OCI-LY7 (cell line): ENCODE results near the gene CIB2. TPM values are rescaled to one million over a fixed set of nuclear protein-coding genes. Genes with fewer than 3 reads are reported as not detected.

ENCODE experiments used
- BruUV-seq: library from RNA; stranded (reverse); fragments of 400-500 nt; replicated peaks from 2 replicates; lab custom pipeline; 2021; lab: Mats Ljungman, UMichigan
- CTCF ChIA-PET: fragments of 300-600 bp; sonication (Branson Sonifier 250); formaldehyde crosslinking; loops from one replicate; lab custom pipeline; 2022; ENCODE audit warnings: antibody characterized with exemption; ENCODE audit not compliant: unreplicated experiment; lab: Charles Lee
- POLR2A ChIA-PET: fragments of 300-600 bp; sonication (Branson Sonifier 250); formaldehyde crosslinking; loops from one replicate; lab custom pipeline; 2022; ENCODE audit warnings: antibody characterized with exemption; lab: Charles Lee
- DNase-seq: peaks from one replicate; pipeline ENCODE4 v3.0.0-alpha.2; 2015; ENCODE audit warnings: low spot score
- H2AFZ ChIP-seq: fragments of 200-600 bp; sonication (generic), shearing (Covaris generic); 2 replicates; pipeline ENCODE4 v1.6.1; 2014; ENCODE audit warnings: mild to moderate bottlenecking, antibody characterized with exemption, low read length, moderate library complexity
- H3K27ac ChIP-seq: fragments of 200-600 bp; sonication (generic); 2 replicates; pipeline ENCODE4 v1.5.1; 2014; ENCODE audit warnings: mixed run types, low read depth, mild to moderate bottlenecking, moderate library complexity, low read length, inconsistent platforms; ENCODE audit not compliant: poor library complexity, severe bottlenecking
- H3K36me3 ChIP-seq: fragments of 200-600 bp; sonication (generic); 2 replicates; pipeline ENCODE4 v1.6.1; 2014; ENCODE audit warnings: mild to moderate bottlenecking, antibody characterized with exemption, low read length, moderate library complexity, mixed read lengths; ENCODE audit not compliant: insufficient read depth
- H3K4me1 ChIP-seq: fragments of 200-600 bp; sonication (generic); 2 replicates; pipeline ENCODE4 v1.5.1; 2014; ENCODE audit warnings: mild to moderate bottlenecking, low read length; ENCODE audit not compliant: insufficient read depth, poor library complexity, severe bottlenecking
- H3K4me2 ChIP-seq: fragments of 200-600 bp; sonication (generic); 2 replicates; pipeline ENCODE4 v1.6.1; 2014; ENCODE audit warnings: mild to moderate bottlenecking, low read length
- H3K4me3 ChIP-seq: fragments of 200-600 bp; sonication (generic); 2 replicates; pipeline ENCODE4 v1.5.1; 2014; ENCODE audit warnings: mild to moderate bottlenecking, low read depth, low read length; ENCODE audit not compliant: poor library complexity, severe bottlenecking
- H3K79me2 ChIP-seq: fragments of 200-600 bp; sonication (generic); 2 replicates; pipeline ENCODE4 v1.6.1; 2016; ENCODE audit warnings: low read depth, mild to moderate bottlenecking, low read length, moderate library complexity, mixed read lengths; ENCODE audit not compliant: insufficient read depth
- H3K9me2 ChIP-seq: fragments of 200-600 bp; sonication (generic); 2 replicates; pipeline ENCODE4 v1.6.1; 2016; ENCODE audit warnings: mild to moderate bottlenecking, low read length, mixed read lengths; ENCODE audit not compliant: insufficient read depth
- H3K9me3 ChIP-seq: fragments of 200-600 bp; sonication (generic); 2 replicates; pipeline ENCODE4 v1.6.1; 2014; ENCODE audit warnings: mild to moderate bottlenecking, mixed run types, low read length, mixed read lengths
- H4K20me1 ChIP-seq: fragments of 200-600 bp; sonication (generic); 2 replicates; pipeline ENCODE4 v1.6.1; 2014; ENCODE audit warnings: mild to moderate bottlenecking, antibody characterized with exemption, low read length, moderate library complexity, mixed read lengths; ENCODE audit not compliant: insufficient read depth
- EZH2phosphoT487 ChIP-seq: fragments of 200-600 bp; sonication (generic); IDR thresholded peaks from 2 replicates; pipeline ENCODE4 v1.6.1; 2018; ENCODE audit warnings: low read depth, borderline replicate concordance, mild to moderate bottlenecking, mixed run types, antibody characterized with exemption, low read length, moderate library complexity, mixed read lengths
- intact Hi-C: fragments of 100-400 bp; cut with micrococcal nuclease; formaldehyde crosslinking; loops from one replicate; pipeline ENCODE4 v1.10.0; 2022; ENCODE audit not compliant: unreplicated experiment
- total RNA-seq, 2 experiments: library from RNA; depleted of rRNA in 1 of 2; stranded (reverse); fragments of >200 nt in 1 of 2; shearing (Covaris generic) in 1 of 2; gene quantifications; 2 replicates each; pipeline ENCODE4 v1.2.3, GENCODE V29; 2014 to 2022
- TF ChIP-seq, protein P1 (sequence below): fragments of 200-600 bp; sonication (generic); conservative IDR thresholded peaks from 2 replicates; pipeline ENCODE4 v1.5.1; 2014; ENCODE audit warnings: mild to moderate bottlenecking, antibody characterized with exemption, low read length, moderate library complexity, mixed read lengths

The CIB2 gene
- total RNA-seq, 2 experiments from 2014 or later = 0.36 to 5.0 TPM

- TF ChIP-seq, protein P1, sequence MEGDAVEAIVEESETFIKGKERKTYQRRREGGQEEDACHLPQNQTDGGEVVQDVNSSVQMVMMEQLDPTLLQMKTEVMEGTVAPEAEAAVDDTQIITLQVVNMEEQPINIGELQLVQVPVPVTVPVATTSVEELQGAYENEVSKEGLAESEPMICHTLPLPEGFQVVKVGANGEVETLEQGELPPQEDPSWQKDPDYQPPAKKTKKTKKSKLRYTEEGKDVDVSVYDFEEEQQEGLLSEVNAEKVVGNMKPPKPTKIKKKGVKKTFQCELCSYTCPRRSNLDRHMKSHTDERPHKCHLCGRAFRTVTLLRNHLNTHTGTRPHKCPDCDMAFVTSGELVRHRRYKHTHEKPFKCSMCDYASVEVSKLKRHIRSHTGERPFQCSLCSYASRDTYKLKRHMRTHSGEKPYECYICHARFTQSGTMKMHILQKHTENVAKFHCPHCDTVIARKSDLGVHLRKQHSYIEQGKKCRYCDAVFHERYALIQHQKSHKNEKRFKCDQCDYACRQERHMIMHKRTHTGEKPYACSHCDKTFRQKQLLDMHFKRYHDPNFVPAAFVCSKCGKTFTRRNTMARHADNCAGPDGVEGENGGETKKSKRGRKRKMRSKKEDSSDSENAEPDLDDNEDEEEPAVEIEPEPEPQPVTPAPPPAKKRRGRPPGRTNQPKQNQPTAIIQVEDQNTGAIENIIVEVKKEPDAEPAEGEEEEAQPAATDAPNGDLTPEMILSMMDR = no peak
- no peak for TF ChIP-seq EZH2phosphoT487
- no peaks in the 10 kb centered on the region for H4K20me1 ChIP-seq
- DNase-seq = no peak
- H3K4me2 ChIP-seq = no peak overlapping the region
- intact Hi-C loops = loop anchor here (5.0 kb wide), 2 partner anchors 312 to 597 kb away; no protein-coding TSS in a partner anchor
- no peaks in the 10 kb centered on the region for H3K36me3 ChIP-seq
- H3K79me2 ChIP-seq = no peaks in the 10 kb centered on the region
- no peak overlapping the region for H3K27ac ChIP-seq
- POLR2A ChIA-PET = interaction anchor here (0.7 kb wide), 1 partner anchor 126 kb away, joined by 3 read pairs; no protein-coding TSS in a partner anchor
- H3K9me2 ChIP-seq = no peaks in the 10 kb centered on the region
- peaks cover 5% of the 10 kb centered on the region for H3K4me1 ChIP-seq
- CTCF ChIA-PET = no interaction called here
- H3K9me3 ChIP-seq = no peaks in the 10 kb centered on the region
- H2AFZ ChIP-seq = no peak overlapping the region
- H3K4me3 ChIP-seq = no peak overlapping the region
- BruUV-seq = no TSS peak
Measured at GRCh38 chr15:78110096-78110495, 21.1 kb downstream of the CIB2 start.

GRCh38 chr15:78109156-78109555 lies 22.1 kb downstream of the CIB2 start:
- DNase-seq = no peak
- POLR2A ChIA-PET = interaction anchor here (0.6 to 1.2 kb wide), 3 partner anchors 38 to 150 kb away, joined by 3 to 4 read pairs (median 3); no protein-coding TSS in a partner anchor
- no TSS peak for BruUV-seq

More at GRCh38 chr15:78109156-78109555, 22.1 kb downstream of the CIB2 start:
- Histone ChIP-seq H3K36me3 (no peaks in the 10 kb centered on the region), H3K27ac (no peak overlapping the region), H3K9me2 (no peaks in the 10 kb centered on the region), H3K79me2 (no peaks in the 10 kb centered on the region), H3K9me3 (no peaks in the 10 kb centered on the region), H3K4me1 (peaks cover 5% of the 10 kb centered on the region), H3K4me2 (no peak overlapping the region), H3K4me3 (no peak overlapping the region), H4K20me1 (no peaks in the 10 kb centered on the region), H2AFZ (no peak overlapping the region)
- CTCF ChIA-PET = interaction anchor here (0.7 to 1.6 kb wide), 6 partner anchors 39 to 140 kb away, joined by 3 to 10 read pairs (median 4); no protein-coding TSS in a partner anchor
- intact Hi-C loops = no loop called here
- TF ChIP-seq, protein P1 = no peak
- TF ChIP-seq EZH2phosphoT487 = no peak
